Measurements from ENCODE around the gene FAM114A2.

The FAM114A2 gene

DNA sequence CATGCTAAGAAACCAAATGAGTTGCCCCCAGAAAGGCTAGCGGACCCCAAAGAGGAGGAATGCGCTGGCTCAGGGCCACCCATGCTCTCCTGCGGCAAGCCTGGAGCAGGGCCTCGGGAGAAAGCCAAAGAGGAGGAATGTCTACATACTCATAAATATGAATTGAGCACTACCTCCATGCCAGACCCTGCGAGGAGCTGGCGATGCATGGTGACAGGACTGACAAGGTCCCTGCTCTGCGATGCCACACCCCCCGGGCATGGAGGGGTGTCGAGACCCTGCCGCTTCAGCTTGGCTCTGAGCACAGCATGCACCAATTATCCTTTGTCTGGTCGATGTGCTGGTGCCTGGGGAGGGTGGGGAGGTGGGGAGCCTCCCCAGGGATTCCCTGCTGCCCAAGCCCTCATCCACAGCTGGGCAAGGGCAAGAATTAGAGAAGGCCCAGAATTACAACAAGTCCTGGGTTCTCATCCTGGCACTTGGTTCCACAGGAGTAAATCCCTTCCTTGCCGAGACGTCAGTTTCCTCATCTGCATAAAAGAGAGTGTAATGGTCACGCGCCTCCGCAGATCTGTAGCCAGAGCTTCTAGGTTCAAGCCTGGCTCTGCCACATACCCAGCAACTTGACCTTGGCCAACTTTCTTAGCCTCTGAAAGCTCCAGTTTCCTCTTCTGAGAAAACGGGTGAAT is 74.4 kb downstream of the FAM114A2 start:
- Mint-ChIP-seq H3K4me1 (ENCODE audit: low read depth) (no peaks in the 10 kb centered on the region), H3K4me3 (no peak overlapping the region), H3K36me3 (ENCODE audit: low read depth) (no peaks in the 10 kb centered on the region), H3K9me3 (no peaks in the 10 kb centered on the region), H3K27ac (no peak overlapping the region), H3K27me3 (peaks cover 2% of the 10 kb centered on the region)
- intact Hi-C loops (cut with micrococcal nuclease): loop anchor here (10.0 kb wide), 2 partner anchors 470 to 1400 kb away; partner anchors contain the start of gene GRIA1

DNA sequence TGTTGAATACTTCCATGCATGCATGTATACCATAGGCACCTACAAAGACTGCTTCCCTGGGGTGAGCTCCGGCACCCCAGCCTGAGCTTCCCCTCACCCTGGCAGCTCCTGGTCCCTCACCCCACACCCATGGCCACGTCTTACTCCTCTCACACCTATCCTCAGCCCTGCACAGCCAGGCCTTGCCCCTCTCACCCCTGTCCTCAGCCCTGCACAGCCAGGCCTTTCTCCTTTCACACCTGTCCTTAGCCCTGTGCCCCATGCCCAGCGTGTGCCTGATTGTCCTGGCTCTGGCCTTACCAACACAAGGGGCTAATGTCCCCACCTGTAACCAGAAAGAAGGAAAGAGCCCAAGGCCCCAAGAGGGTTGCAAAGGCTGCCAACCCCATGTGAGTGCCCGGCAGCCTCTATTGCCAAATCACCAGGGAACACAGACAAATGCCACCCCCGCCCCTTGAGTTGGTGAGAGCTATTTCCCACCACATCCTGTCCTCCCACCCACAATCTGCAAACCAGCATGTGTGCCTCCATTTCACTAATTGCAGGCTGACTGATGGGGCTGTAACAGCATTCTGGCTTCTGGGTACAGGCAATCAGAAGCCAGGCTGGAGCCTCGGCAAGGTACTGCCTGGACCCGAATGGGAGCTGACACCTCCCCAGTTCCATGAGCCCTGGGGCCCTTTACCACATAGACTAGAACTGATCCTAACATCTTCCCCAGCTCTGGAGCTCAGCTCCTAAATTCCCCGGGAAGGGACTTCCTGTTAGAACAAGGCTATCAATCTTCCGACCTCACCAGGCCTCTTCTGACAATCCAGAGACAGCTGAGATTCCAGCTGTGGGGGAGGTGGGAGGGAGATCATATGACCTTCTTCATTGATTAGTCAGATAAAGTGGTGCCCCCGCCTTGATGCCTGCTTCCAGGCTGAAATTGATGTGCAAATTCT is 78.2 kb downstream of the FAM114A2 start:
- Mint-ChIP-seq H3K4me3 (no peak overlapping the region), H3K36me3 (ENCODE audit: low read depth) (no peaks in the 10 kb centered on the region), H3K4me1 (ENCODE audit: low read depth) (no peaks in the 10 kb centered on the region), H3K9me3 (no peaks in the 10 kb centered on the region), H3K27ac (no peak overlapping the region), H3K27me3 (peaks cover 4% of the 10 kb centered on the region)
- intact Hi-C loops (cut with micrococcal nuclease): loop anchor here (10.0 kb wide), 2 partner anchors 466 to 1396 kb away; partner anchors contain the start of gene GRIA1

DNA sequence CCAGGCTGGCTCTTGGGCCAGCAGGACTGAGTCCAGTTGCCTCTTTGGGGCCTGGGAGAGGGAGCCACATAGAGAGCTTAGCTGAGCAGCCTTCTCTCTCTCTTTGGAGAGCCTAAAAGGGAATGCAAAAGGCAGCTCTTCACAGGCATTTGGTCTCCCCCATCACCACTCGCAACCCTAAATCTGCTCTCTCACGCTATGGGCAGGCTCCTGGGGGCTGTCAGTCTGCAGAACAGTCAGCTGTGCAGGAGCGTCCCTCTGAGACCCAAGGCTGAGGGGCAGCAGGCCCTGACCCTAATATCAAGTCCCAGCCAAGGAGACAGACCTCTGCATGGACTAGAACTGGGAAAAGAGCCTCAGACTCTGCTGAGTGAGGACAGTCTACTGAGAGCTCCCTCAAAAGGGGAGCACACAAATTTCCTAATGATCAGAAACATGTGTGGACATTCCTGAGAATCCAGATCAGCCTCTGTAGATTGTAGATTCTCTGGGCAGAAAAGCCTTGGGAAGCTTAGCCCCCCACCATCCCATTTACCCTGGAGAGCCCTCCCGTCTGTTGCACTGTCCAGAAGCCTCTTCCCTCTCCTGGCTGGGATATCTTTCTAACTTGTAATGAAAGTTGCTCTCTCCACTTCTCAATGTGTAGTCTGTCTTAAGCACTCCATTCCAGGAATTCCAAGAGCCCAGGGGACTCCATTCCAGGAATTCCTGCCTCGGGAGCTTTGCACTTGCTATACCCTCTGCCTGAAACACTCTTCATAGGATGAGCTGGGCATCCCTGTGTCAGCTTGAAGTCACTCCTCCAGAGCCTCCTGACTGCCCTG is 79.4 kb downstream of the FAM114A2 start:
- Mint-ChIP-seq H3K4me1 (ENCODE audit: low read depth) (no peaks in the 10 kb centered on the region), H3K27ac (no peak overlapping the region), H3K4me3 (no peak overlapping the region), H3K36me3 (ENCODE audit: low read depth) (no peaks in the 10 kb centered on the region), H3K9me3 (no peaks in the 10 kb centered on the region), H3K27me3 (peaks cover 4% of the 10 kb centered on the region)
- intact Hi-C loops (cut with micrococcal nuclease): no loop called here

DNA sequence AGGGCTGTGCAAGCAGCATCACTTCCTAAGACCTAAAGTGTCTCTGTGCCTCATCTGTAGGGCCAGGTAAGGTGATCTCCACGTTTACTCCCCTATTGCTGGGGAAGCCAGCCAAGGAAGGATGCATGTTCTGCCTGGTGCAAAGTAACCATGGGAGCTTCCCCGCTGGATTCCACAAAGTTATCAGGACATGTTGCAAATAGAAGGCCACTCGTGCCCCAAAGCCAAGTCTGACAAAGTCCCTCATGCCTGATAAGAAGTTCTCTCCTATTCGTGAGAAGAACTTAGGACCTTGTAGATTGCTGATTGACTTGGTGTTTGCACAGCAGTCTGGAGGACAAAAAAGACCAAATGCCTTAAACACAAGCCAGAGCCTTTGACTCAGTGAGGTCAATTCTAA is 81.5 kb downstream of the FAM114A2 start:
- Mint-ChIP-seq H3K4me1 (ENCODE audit: low read depth) (no peaks in the 10 kb centered on the region), H3K9me3 (no peaks in the 10 kb centered on the region), H3K27me3 (peaks cover 4% of the 10 kb centered on the region), H3K27ac (no peak overlapping the region), H3K4me3 (no peak overlapping the region), H3K36me3 (ENCODE audit: low read depth) (no peaks in the 10 kb centered on the region)
- intact Hi-C loops (cut with micrococcal nuclease): no loop called here

DNA sequence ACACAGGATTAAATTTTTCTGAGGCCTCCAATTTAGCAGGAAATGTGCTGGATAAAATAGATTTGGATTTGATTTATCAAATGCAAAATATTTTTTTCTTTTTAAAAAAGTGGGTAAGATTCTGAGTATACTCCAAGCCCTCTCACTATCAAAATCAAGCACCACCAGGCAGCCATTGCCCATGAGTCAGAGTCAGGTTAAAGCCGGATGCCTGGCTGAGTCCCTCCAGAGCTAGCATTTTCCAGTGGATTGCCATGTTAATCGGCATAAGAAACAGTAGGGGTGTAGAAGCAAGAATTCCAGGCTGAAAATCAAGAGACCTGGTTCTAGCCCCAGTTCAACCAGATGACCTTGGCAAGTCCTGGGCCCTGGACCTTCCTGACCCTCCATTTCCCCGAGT is 85.3 kb downstream of the FAM114A2 start:
- no peak overlapping the region for H3K4me3 Mint-ChIP-seq
- no peaks in the 10 kb centered on the region for H3K36me3 Mint-ChIP-seq (ENCODE audit: low read depth)
- H3K9me3 Mint-ChIP-seq: no peaks in the 10 kb centered on the region
- H3K4me1 Mint-ChIP-seq (ENCODE audit: low read depth): no peaks in the 10 kb centered on the region
- no peak overlapping the region for H3K27ac Mint-ChIP-seq
- H3K27me3 Mint-ChIP-seq: peaks cover 2% of the 10 kb centered on the region
- intact Hi-C loops (cut with micrococcal nuclease): no loop called here

DNA sequence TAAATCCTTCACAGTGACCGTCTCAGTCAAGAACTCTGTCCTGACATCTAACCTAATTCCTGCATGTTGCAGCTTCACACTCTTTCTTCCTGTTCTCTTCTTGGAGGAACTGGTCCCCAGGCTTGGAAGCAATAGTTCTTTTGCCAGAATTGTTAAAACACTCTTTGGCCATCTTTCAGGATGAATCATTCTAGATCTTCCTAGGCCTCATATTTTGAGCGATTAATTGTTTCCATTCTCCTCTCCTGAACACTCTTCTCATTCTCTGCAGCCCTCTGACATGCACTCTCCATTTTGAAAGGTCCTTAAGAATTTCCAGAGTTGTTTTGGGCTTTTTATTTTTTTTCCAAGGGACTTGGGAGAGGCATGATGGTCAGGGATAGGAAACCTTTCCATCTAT is 85.8 kb downstream of the FAM114A2 start:
- peaks cover 2% of the 10 kb centered on the region for H3K27me3 Mint-ChIP-seq
- H3K36me3 Mint-ChIP-seq (ENCODE audit: low read depth): no peaks in the 10 kb centered on the region
- intact Hi-C loops (cut with micrococcal nuclease): no loop called here
- no peak overlapping the region for H3K27ac Mint-ChIP-seq
- no peak overlapping the region for H3K4me3 Mint-ChIP-seq
- H3K4me1 Mint-ChIP-seq (ENCODE audit: low read depth): no peaks in the 10 kb centered on the region
- H3K9me3 Mint-ChIP-seq: no peaks in the 10 kb centered on the region

DNA sequence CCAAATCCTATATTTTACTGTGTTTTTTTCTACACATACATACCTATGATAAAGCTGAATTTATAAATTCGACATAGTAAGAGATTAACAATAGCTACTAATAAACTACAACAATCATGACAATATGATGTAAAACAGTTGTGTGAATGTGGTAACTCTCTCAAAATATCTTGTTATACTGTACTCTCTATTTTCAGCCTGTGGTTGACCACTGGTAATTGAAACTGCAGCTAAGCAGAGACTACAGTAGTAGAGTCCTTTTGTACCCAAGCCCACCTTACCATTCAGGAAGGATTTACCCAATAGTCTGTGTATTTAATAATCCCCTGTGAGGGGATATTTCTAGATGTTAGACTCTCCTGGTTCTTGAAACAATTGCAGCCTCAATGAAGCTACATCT is 86.7 kb downstream of the FAM114A2 start:
- Mint-ChIP-seq H3K9me3 (no peaks in the 10 kb centered on the region), H3K27ac (no peak overlapping the region), H3K36me3 (ENCODE audit: low read depth) (no peaks in the 10 kb centered on the region), H3K27me3 (peaks cover 2% of the 10 kb centered on the region), H3K4me1 (ENCODE audit: low read depth) (no peaks in the 10 kb centered on the region), H3K4me3 (no peak overlapping the region)
- intact Hi-C loops (cut with micrococcal nuclease): no loop called here

DNA sequence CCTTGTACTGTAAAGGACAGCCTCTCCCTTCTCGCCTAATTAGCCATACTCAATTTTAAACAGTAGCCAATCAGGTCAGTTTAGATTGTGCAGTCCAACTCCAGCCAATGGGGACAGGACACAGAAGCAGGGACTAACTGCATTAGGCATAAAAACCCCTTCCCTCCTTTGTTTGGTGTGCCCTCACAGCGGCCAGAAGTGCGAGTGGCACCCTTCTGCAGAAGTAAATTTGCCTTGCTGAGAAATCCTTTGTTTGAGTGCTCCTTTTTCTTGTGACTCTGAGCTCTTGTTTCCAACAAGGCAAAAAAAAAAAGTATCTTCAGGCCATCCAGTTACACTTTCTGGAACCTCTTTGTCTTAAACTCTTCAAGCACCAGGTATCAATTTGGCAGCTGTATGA is 97.4 kb downstream of the FAM114A2 start:
- intact Hi-C loops (cut with micrococcal nuclease): no loop called here
- H3K27me3 Mint-ChIP-seq: no peaks in the 10 kb centered on the region
- H3K9me3 Mint-ChIP-seq: peaks cover 58% of the 10 kb centered on the region
- H3K4me3 Mint-ChIP-seq: no peak overlapping the region
- H3K4me1 Mint-ChIP-seq (ENCODE audit: low read depth): no peaks in the 10 kb centered on the region
- no peaks in the 10 kb centered on the region for H3K36me3 Mint-ChIP-seq (ENCODE audit: low read depth)
- no peak overlapping the region for H3K27ac Mint-ChIP-seq

Measured in dendritic cell treated with granulocyte-macrophage colony-stimulating factor and Interleukin-4, amounts not matched to agents 40 ng/mL and 50 ng/mL, for 4 days (primary cell).